ENCODE results near the gene LRRC41.

DNA sequence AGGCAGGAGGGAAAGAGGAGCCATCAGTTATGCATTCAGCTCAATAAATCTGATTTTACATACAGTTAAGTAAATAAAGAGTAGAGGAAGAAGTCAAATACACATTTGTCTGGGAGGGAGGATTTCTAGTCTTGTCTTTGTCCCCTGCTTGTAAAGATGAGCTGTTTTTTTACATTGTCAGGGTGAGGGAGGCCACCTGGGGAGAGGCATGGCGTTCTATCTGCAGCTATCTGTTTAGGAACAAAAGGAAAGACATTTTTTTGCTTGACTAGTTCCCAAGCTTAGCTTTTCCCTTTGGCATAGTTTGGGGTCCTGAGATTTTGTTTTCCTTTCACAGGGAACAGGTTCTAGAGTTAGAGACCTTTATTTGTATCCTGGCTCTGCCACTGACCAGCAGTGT lies 40.9 kb downstream of the LRRC41 start:
- no peak for TF ChIP-seq CTCF (IDR thresholded peaks at IDR 0.05; ENCODE audit: borderline replicate concordance, extremely low read depth, low read length, poor library complexity, severe bottlenecking)
- no peak for TF ChIP-seq EZH2 (IDR thresholded peaks at IDR 0.05; ENCODE audit: borderline replicate concordance, low read depth, low read length, severe bottlenecking)
